Endothelial cell of umbilical vein (primary cell): Measurements from ENCODE around the gene TTC3. TPM values are rescaled to one million over a fixed set of nuclear protein-coding genes. Genes with fewer than 3 reads are reported as not detected.

Source experiments
- BruUV-seq: library from RNA; stranded (reverse); fragments of 400-500 nt; replicated peaks from 2 replicates; lab custom pipeline; 2021; lab: Mats Ljungman, UMichigan
- CTCF ChIA-PET: fragments of 300-600, 350-600 bp; sonication (Branson Sonifier 250); formaldehyde crosslinking; loops from one replicate; lab custom pipeline; 2021; ENCODE audit warnings: antibody characterized with exemption, inconsistent platforms; lab: Charles Lee
- POLR2A ChIA-PET: fragments of 300-600, 350-600 bp; sonication (Branson Sonifier 250); formaldehyde crosslinking; loops from one replicate; lab custom pipeline; 2021; ENCODE audit warnings: antibody characterized with exemption, inconsistent platforms; lab: Charles Lee
- DNase-seq: peaks from one replicate; pipeline ENCODE4 v3.0.0-alpha.2; 2011; ENCODE audit warnings: low read depth, low spot score
- FAIRE-seq: peaks from 2 replicates; lab custom pipeline; 2011; peaks lifted over from hg19 to GRCh38; lab: Jason Lieb, UNC
- H2AFZ ChIP-seq: 2 replicates; pipeline ENCODE4 v1.6.0; 2012; ENCODE audit warnings: low read depth, low read length, control low read depth, inconsistent platforms
- H3K27ac ChIP-seq: 2 replicates; pipeline ENCODE4 v1.5.1; 2011; ENCODE audit warnings: low read depth, mild to moderate bottlenecking, control low read depth, low read length, moderate library complexity; ENCODE audit not compliant: insufficient read depth
- H3K27me3 ChIP-seq, 2 experiments: 2 replicates each; pipeline versions ENCODE4 v1.6.0 to v1.6.1; 2011; ENCODE audit warnings: low read length in 2 of 2, mixed read lengths in 1 of 2; ENCODE audit not compliant: control insufficient read depth in 2 of 2, insufficient read depth in 2 of 2
- H3K36me3 ChIP-seq, 2 experiments: 2 replicates in 1 of 2; 3 replicates in 1 of 2; pipeline ENCODE4 v1.5.1; 2011; ENCODE audit warnings: low read length in 2 of 2, mild to moderate bottlenecking in 1 of 2, moderate library complexity in 1 of 2; ENCODE audit not compliant: control insufficient read depth in 2 of 2, insufficient read depth in 2 of 2; ENCODE audit errors: extremely low read depth in 1 of 2
- H3K4me1 ChIP-seq: 3 replicates; pipeline ENCODE4 v1.5.1; 2011; ENCODE audit warnings: mild to moderate bottlenecking, low read length; ENCODE audit not compliant: control insufficient read depth, insufficient read depth; ENCODE audit errors: extremely low read depth
- H3K4me2 ChIP-seq: 2 replicates; pipeline ENCODE4 v1.6.1; 2011; ENCODE audit warnings: low read length, control low read depth, mixed read lengths; ENCODE audit not compliant: insufficient read depth
- H3K4me3 ChIP-seq, 3 experiments: fragments of 200-600 bp in 1 of 3; sonication (generic), shearing (Covaris generic) in 1 of 3; replicated peaks in 1 of 3; 2 replicates each; pipeline ENCODE4 v1.5.1; 2011 to 2016; ENCODE audit warnings: control low read depth in 3 of 3, low read length in 3 of 3, mild to moderate bottlenecking in 2 of 3, inconsistent platforms in 1 of 3, low read depth in 1 of 3, moderate library complexity in 1 of 3; ENCODE audit not compliant: insufficient read depth in 1 of 3
- H3K79me2 ChIP-seq: 2 replicates; pipeline ENCODE4 v1.6.0; 2012; ENCODE audit warnings: low read length, inconsistent platforms; ENCODE audit not compliant: control insufficient read depth, insufficient read depth
- H3K9ac ChIP-seq: replicated peaks from 2 replicates; pipeline ENCODE3; 2011; ENCODE audit warnings: low read length, control low read depth; ENCODE audit not compliant: insufficient read depth; ENCODE audit errors: extremely low read depth
- H3K9me1 ChIP-seq: replicated peaks from 3 replicates; pipeline ENCODE4 v1.6.0; 2011; ENCODE audit warnings: mild to moderate bottlenecking, low read length; ENCODE audit not compliant: control insufficient read depth, insufficient read depth; ENCODE audit errors: extremely low read depth
- H3K9me3 ChIP-seq: replicated peaks from 2 replicates; pipeline ENCODE4 v1.5.1; 2012; ENCODE audit warnings: low read length, inconsistent platforms; ENCODE audit not compliant: control insufficient read depth, insufficient read depth
- H4K20me1 ChIP-seq: replicated peaks from 2 replicates; pipeline ENCODE3; 2011; ENCODE audit warnings: mild to moderate bottlenecking, low read length; ENCODE audit not compliant: control insufficient read depth, insufficient read depth; ENCODE audit errors: extremely low read depth
- EZH2 ChIP-seq: IDR thresholded peaks from 2 replicates; pipeline ENCODE4 v1.6.1; 2012; ENCODE audit warnings: borderline replicate concordance, low read depth, mild to moderate bottlenecking, moderate library complexity, low read length, inconsistent platforms; ENCODE audit not compliant: severe bottlenecking
- FOS ChIP-seq: IDR thresholded peaks from 2 replicates; pipeline ENCODE4 v1.6.1; 2011; ENCODE audit warnings: mild to moderate bottlenecking, low read length, moderate library complexity, borderline replicate concordance; ENCODE audit not compliant: insufficient read depth
- GATA2 ChIP-seq: IDR thresholded peaks from 2 replicates; pipeline ENCODE4 v1.7.0; 2011; ENCODE audit warnings: low read depth, mild to moderate bottlenecking, moderate library complexity, mixed read lengths, low read length; ENCODE audit not compliant: insufficient read length, insufficient read depth
- JUN ChIP-seq: IDR thresholded peaks from 2 replicates; pipeline ENCODE4 v1.6.1; 2011; ENCODE audit warnings: borderline replicate concordance, low read depth; ENCODE audit not compliant: insufficient read length, insufficient read depth
- MYC ChIP-seq: IDR thresholded peaks from one replicate; pipeline ENCODE4 v1.6.1; 2011; ENCODE audit warnings: mild to moderate bottlenecking, low read depth, low read length
- POLR2A ChIP-seq: IDR thresholded peaks from 2 replicates; pipeline ENCODE4 v1.6.1; 2012; ENCODE audit warnings: low read depth, mild to moderate bottlenecking, control low read depth, low read length
- POLR2AphosphoS5 ChIP-seq: IDR thresholded peaks from 2 replicates; pipeline ENCODE4 v1.6.1; 2012; ENCODE audit warnings: low read depth, mild to moderate bottlenecking, control low read depth, low read length, moderate library complexity; ENCODE audit not compliant: insufficient read depth
- dilution Hi-C: fragments of 300-500 bp; cut with MboI; formaldehyde crosslinking; loops from one replicate; pipeline ENCODE4 v1.15.0; 2019; ENCODE audit warnings: low sequenced_read_pairs; ENCODE audit not compliant: extremely low pct_ligation_motif_present
- intact Hi-C: fragments of 100-400 bp; cut with micrococcal nuclease; formaldehyde crosslinking; loops from one replicate; pipeline ENCODE4 v1.10.0; 2022
- polyA plus RNA-seq, 4 experiments: library from polyadenylated mRNA; depleted of rRNA in 3 of 4; stranded (reverse) in 3 of 4; unstranded in 1 of 4; fragments of >200 nt; gene quantifications; 2 replicates each; pipeline versions ENCODE4 v1.2.1 to v1.2.3, GENCODE V29; 2011 to 2012; ENCODE audit warnings: missing spikeins in 1 of 4
- total RNA-seq: library from RNA; stranded (reverse); gene quantifications from 2 replicates; pipeline ENCODE4 v1.2.3, GENCODE V29; 2021
- TF ChIP-seq, protein P1 (sequence below): IDR thresholded peaks from 2 replicates; pipeline ENCODE4 v1.6.1; 2011; ENCODE audit not compliant: insufficient read depth, insufficient read length
- TF ChIP-seq, protein P2 (sequence below), 2 donors: IDR thresholded peaks; 1 replicate in 1 of 2; 2 replicates in 1 of 2; pipeline ENCODE4 v1.5.1; 2011; ENCODE audit warnings: low read length in 2 of 2, mild to moderate bottlenecking in 2 of 2, moderate library complexity in 2 of 2, control low read depth in 1 of 2, inconsistent platforms in 1 of 2, low read depth in 1 of 2; ENCODE audit not compliant: insufficient read depth in 1 of 2; ENCODE audit errors: extremely low read depth in 1 of 2

TTC3 gene
- total and polyA plus RNA-seq, 2 donors (not counting 3 experiments of a cell fraction or from before 2014, with no cell fraction given): 26.2 to 113 TPM

DNA sequence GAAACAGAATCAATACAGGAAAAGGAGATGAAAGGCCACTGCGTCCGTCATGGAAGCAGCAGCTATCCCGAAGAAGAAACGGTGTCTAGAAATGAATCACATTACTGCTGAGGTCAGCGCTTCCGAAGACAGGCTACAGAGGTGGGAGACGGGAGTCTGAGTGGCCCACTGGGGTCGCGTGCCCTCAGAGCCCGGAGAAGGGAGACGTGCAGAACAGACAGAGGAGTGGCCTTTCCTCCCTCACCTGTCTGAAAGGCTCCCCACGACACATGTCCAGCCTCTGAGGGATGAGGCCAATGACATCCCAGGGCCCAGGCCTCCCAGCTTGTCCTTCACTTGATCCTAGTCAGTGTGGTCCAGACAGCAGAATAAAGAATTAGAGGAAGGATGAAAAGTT lies 158.2 kb downstream of the TTC3 start:
- no peak overlapping the region for H2AFZ ChIP-seq
- H3K27me3 ChIP-seq: no peaks in the 10 kb centered on the region
- no peaks in the 10 kb centered on the region for H3K9me1 ChIP-seq
- no peak overlapping the region for H3K9ac ChIP-seq
- no peak overlapping the region for H3K4me2 ChIP-seq
- intact Hi-C loops: no loop called here
- TF ChIP-seq, protein P1, sequence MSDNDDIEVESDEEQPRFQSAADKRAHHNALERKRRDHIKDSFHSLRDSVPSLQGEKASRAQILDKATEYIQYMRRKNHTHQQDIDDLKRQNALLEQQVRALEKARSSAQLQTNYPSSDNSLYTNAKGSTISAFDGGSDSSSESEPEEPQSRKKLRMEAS: no peak
- TF ChIP-seq FOS: no peak
- no peak for TF ChIP-seq GATA2
- no peak for TF ChIP-seq POLR2AphosphoS5
- no peak for TF ChIP-seq POLR2A
- TF ChIP-seq EZH2: no peak
- no peak for TF ChIP-seq MYC
- TF ChIP-seq, protein P2, sequence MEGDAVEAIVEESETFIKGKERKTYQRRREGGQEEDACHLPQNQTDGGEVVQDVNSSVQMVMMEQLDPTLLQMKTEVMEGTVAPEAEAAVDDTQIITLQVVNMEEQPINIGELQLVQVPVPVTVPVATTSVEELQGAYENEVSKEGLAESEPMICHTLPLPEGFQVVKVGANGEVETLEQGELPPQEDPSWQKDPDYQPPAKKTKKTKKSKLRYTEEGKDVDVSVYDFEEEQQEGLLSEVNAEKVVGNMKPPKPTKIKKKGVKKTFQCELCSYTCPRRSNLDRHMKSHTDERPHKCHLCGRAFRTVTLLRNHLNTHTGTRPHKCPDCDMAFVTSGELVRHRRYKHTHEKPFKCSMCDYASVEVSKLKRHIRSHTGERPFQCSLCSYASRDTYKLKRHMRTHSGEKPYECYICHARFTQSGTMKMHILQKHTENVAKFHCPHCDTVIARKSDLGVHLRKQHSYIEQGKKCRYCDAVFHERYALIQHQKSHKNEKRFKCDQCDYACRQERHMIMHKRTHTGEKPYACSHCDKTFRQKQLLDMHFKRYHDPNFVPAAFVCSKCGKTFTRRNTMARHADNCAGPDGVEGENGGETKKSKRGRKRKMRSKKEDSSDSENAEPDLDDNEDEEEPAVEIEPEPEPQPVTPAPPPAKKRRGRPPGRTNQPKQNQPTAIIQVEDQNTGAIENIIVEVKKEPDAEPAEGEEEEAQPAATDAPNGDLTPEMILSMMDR (IDR thresholded peaks at IDR 0.05; ENCODE audit: extremely low read depth in 1 of 2, insufficient read depth in 1 of 2, low read depth in 1 of 2, low read length in 2 of 2): no peak
- TF ChIP-seq JUN: no peak
- no peaks in the 10 kb centered on the region for H3K4me1 ChIP-seq
- H4K20me1 ChIP-seq: no peaks in the 10 kb centered on the region
- H3K9me3 ChIP-seq: no peaks in the 10 kb centered on the region
- dilution Hi-C loops: no loop called here
- peaks cover 12 to 34% of the 10 kb centered on the region in 2 experiments for H3K36me3 ChIP-seq
- no peaks in the 10 kb centered on the region for H3K79me2 ChIP-seq
- CTCF ChIA-PET: no interaction called here
- no peak overlapping the region for H3K4me3 ChIP-seq
- no TSS peak for BruUV-seq
- H3K27ac ChIP-seq: no peak overlapping the region
- FAIRE-seq: no peak
- no peak for DNase-seq
- POLR2A ChIA-PET: no interaction called here
